OCI-LY7 (cell line): ENCODE data around the gene LRRFIP1. TPM values are rescaled to one million over a fixed set of nuclear protein-coding genes. Genes with fewer than 3 reads are reported as not detected.

ENCODE experiments used
- BruUV-seq: library from RNA; stranded (reverse); fragments of 400-500 nt; replicated peaks from 2 replicates; lab custom pipeline; 2021; lab: Mats Ljungman, UMichigan
- CTCF ChIA-PET: fragments of 300-600 bp; sonication (Branson Sonifier 250); formaldehyde crosslinking; loops from one replicate; lab custom pipeline; 2022; ENCODE audit warnings: antibody characterized with exemption; ENCODE audit not compliant: unreplicated experiment; lab: Charles Lee
- POLR2A ChIA-PET: fragments of 300-600 bp; sonication (Branson Sonifier 250); formaldehyde crosslinking; loops from one replicate; lab custom pipeline; 2022; ENCODE audit warnings: antibody characterized with exemption; lab: Charles Lee
- DNase-seq: peaks from one replicate; pipeline ENCODE4 v3.0.0-alpha.2; 2015; ENCODE audit warnings: low spot score
- H2AFZ ChIP-seq: fragments of 200-600 bp; sonication (generic), shearing (Covaris generic); 2 replicates; pipeline ENCODE4 v1.6.1; 2014; ENCODE audit warnings: mild to moderate bottlenecking, antibody characterized with exemption, low read length, moderate library complexity
- H3K27ac ChIP-seq: fragments of 200-600 bp; sonication (generic); 2 replicates; pipeline ENCODE4 v1.5.1; 2014; ENCODE audit warnings: mixed run types, low read depth, mild to moderate bottlenecking, moderate library complexity, low read length, inconsistent platforms; ENCODE audit not compliant: poor library complexity, severe bottlenecking
- H3K36me3 ChIP-seq: fragments of 200-600 bp; sonication (generic); 2 replicates; pipeline ENCODE4 v1.6.1; 2014; ENCODE audit warnings: mild to moderate bottlenecking, antibody characterized with exemption, low read length, moderate library complexity, mixed read lengths; ENCODE audit not compliant: insufficient read depth
- H3K4me1 ChIP-seq: fragments of 200-600 bp; sonication (generic); 2 replicates; pipeline ENCODE4 v1.5.1; 2014; ENCODE audit warnings: mild to moderate bottlenecking, low read length; ENCODE audit not compliant: insufficient read depth, poor library complexity, severe bottlenecking
- H3K4me2 ChIP-seq: fragments of 200-600 bp; sonication (generic); 2 replicates; pipeline ENCODE4 v1.6.1; 2014; ENCODE audit warnings: mild to moderate bottlenecking, low read length
- H3K4me3 ChIP-seq: fragments of 200-600 bp; sonication (generic); 2 replicates; pipeline ENCODE4 v1.5.1; 2014; ENCODE audit warnings: mild to moderate bottlenecking, low read depth, low read length; ENCODE audit not compliant: poor library complexity, severe bottlenecking
- H3K79me2 ChIP-seq: fragments of 200-600 bp; sonication (generic); 2 replicates; pipeline ENCODE4 v1.6.1; 2016; ENCODE audit warnings: low read depth, mild to moderate bottlenecking, low read length, moderate library complexity, mixed read lengths; ENCODE audit not compliant: insufficient read depth
- H3K9me2 ChIP-seq: fragments of 200-600 bp; sonication (generic); 2 replicates; pipeline ENCODE4 v1.6.1; 2016; ENCODE audit warnings: mild to moderate bottlenecking, low read length, mixed read lengths; ENCODE audit not compliant: insufficient read depth
- H3K9me3 ChIP-seq: fragments of 200-600 bp; sonication (generic); 2 replicates; pipeline ENCODE4 v1.6.1; 2014; ENCODE audit warnings: mild to moderate bottlenecking, mixed run types, low read length, mixed read lengths
- H4K20me1 ChIP-seq: fragments of 200-600 bp; sonication (generic); 2 replicates; pipeline ENCODE4 v1.6.1; 2014; ENCODE audit warnings: mild to moderate bottlenecking, antibody characterized with exemption, low read length, moderate library complexity, mixed read lengths; ENCODE audit not compliant: insufficient read depth
- CTCF ChIP-seq: fragments of 200-600 bp; sonication (generic); conservative IDR thresholded peaks from 2 replicates; pipeline ENCODE4 v1.5.1; 2014; ENCODE audit warnings: mild to moderate bottlenecking, antibody characterized with exemption, low read length, moderate library complexity, mixed read lengths
- EZH2phosphoT487 ChIP-seq: fragments of 200-600 bp; sonication (generic); IDR thresholded peaks from 2 replicates; pipeline ENCODE4 v1.6.1; 2018; ENCODE audit warnings: low read depth, borderline replicate concordance, mild to moderate bottlenecking, mixed run types, antibody characterized with exemption, low read length, moderate library complexity, mixed read lengths
- intact Hi-C: fragments of 100-400 bp; cut with micrococcal nuclease; formaldehyde crosslinking; loops from one replicate; pipeline ENCODE4 v1.10.0; 2022; ENCODE audit not compliant: unreplicated experiment
- total RNA-seq, 2 experiments: library from RNA; depleted of rRNA in 1 of 2; stranded (reverse); fragments of >200 nt in 1 of 2; shearing (Covaris generic) in 1 of 2; gene quantifications; 2 replicates each; pipeline ENCODE4 v1.2.3, GENCODE V29; 2014 to 2022

LRRFIP1 gene
- total RNA-seq, 2 experiments from 2014 or later = 95.7 to 216 TPM

- no TSS peak for BruUV-seq
- peaks cover 5% of the 10 kb centered on the region for H3K4me1 ChIP-seq
- CTCF ChIA-PET = no interaction called here
- no peak overlapping the region for H2AFZ ChIP-seq
- peaks cover 84% of the 10 kb centered on the region for H3K36me3 ChIP-seq
- no peaks in the 10 kb centered on the region for H3K9me3 ChIP-seq
- H4K20me1 ChIP-seq = peaks cover 9% of the 10 kb centered on the region
- POLR2A ChIA-PET = interaction anchor here (0.5 to 1.2 kb wide), 2 partner anchors 8 to 292 kb away, joined by 3 read pairs; no protein-coding TSS in a partner anchor
- intact Hi-C loops = no loop called here
- no peak for DNase-seq
- H3K9me2 ChIP-seq = no peaks in the 10 kb centered on the region
- H3K4me2 ChIP-seq = no peak overlapping the region
- peaks cover 71% of the 10 kb centered on the region for H3K79me2 ChIP-seq
- H3K27ac ChIP-seq = no peak overlapping the region
- no peak overlapping the region for H3K4me3 ChIP-seq
- TF ChIP-seq EZH2phosphoT487 (no peak), CTCF (no peak)
Observed at GRCh38 chr2:237716011-237716410, 88.6 kb downstream of the LRRFIP1 start.

GRCh38 chr2:237717366-237718276 is 90.2 kb downstream of the LRRFIP1 start:
- DNase-seq = no peak
- H3K27ac ChIP-seq = no peak overlapping the region
- no peak overlapping the region for H3K4me2 ChIP-seq
- peaks cover 66% of the 10 kb centered on the region for H3K79me2 ChIP-seq
- ChIA-PET CTCF (no interaction called here), POLR2A (interaction anchor here (0.6 to 1.2 kb wide), 4 partner anchors 7 to 45 kb away, joined by 3 read pairs; no protein-coding TSS in a partner anchor)
- peaks cover 5% of the 10 kb centered on the region; the same call in 1 of the 2 replicates for H4K20me1 ChIP-seq
- no peaks in the 10 kb centered on the region for H3K9me2 ChIP-seq
- H3K4me1 ChIP-seq = peaks cover 3% of the 10 kb centered on the region
- no peak overlapping the region for H2AFZ ChIP-seq
- peaks cover 84% of the 10 kb centered on the region for H3K36me3 ChIP-seq
- no TSS peak for BruUV-seq
- no peaks in the 10 kb centered on the region for H3K9me3 ChIP-seq
- H3K4me3 ChIP-seq = no peak overlapping the region
- intact Hi-C loops = no loop called here
- TF ChIP-seq EZH2phosphoT487 (no peak), CTCF (no peak)

- POLR2A ChIA-PET = no interaction called here
- TF ChIP-seq CTCF = no peak
- TF ChIP-seq EZH2phosphoT487 = no peak
- Histone ChIP-seq H3K9me3 (no peaks in the 10 kb centered on the region), H3K4me1 (peaks cover 4% of the 10 kb centered on the region), H4K20me1 (peaks cover 5% of the 10 kb centered on the region; the same call in 1 of the 2 replicates), H3K79me2 (peaks cover 66% of the 10 kb centered on the region), H3K4me2 (no peak overlapping the region), H3K36me3 (peaks cover 86% of the 10 kb centered on the region), H3K4me3 (no peak overlapping the region), H2AFZ (no peak overlapping the region), H3K9me2 (no peaks in the 10 kb centered on the region), H3K27ac (no peak overlapping the region)
- intact Hi-C loops = no loop called here
- BruUV-seq = no TSS peak
- DNase-seq = no peak
- CTCF ChIA-PET = no interaction called here
Observed at GRCh38 chr2:237718277-237718634, 90.9 kb downstream of the LRRFIP1 start.
